GM11168 (cell line): ENCODE data around the gene COX7B2.

Experiments used
- in situ Hi-C: fragments of 300-500 bp; cut with MboI; formaldehyde crosslinking; loops from one replicate; pipeline ENCODE4 v1.12.0; 2022; ENCODE audit warnings: low sequenced_read_pairs; ENCODE audit not compliant: unreplicated experiment

Gene COX7B2

DNA sequence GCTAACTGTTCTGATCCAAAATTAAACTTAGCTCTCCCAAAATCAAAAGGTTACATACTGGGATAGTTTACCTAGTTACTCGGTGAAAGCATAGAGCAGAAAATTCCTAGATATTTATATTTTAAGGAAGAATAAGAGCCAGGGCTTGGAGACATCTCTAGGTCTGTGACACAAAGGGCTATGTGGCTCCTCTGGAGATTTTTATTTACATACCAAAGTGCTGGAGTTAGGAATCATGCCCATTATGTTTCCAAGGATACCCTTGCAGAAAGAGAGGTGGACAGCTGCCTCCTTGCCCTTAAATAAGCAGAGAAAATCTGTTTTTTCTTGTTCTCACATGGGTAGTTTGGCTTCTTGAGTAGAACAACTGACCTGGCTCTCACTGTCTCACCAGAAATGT, 9.0 kb downstream of the COX7B2 start:
- in situ Hi-C loops, result no loop called here

GRCh38 chr4:46894826-46895225, 14.2 kb downstream of the COX7B2 start:
- in situ Hi-C loops, result no loop called here

GRCh38 chr4:46890056-46890455, 19.0 kb downstream of the COX7B2 start:
- in situ Hi-C loops, result no loop called here

DNA sequence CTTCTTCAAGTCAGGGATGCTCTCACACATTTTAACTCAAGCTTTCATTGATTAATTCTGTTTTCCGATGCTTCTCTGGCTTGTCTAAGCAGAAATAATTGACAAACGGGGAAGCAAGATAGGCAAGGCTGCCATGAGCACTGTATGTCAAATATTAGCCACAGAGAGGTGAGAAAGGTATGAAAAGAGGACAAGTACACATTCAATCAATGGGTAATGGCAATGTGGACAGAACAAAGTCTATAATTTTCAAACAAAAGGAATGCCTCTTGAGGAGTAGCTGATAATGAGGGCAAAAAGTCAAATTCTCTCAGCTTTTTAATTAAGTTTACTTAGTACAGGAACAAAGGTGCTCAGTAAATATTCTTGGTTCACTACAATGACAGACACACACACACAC, 19.6 kb downstream of the COX7B2 start:
- in situ Hi-C loops, result no loop called here

DNA sequence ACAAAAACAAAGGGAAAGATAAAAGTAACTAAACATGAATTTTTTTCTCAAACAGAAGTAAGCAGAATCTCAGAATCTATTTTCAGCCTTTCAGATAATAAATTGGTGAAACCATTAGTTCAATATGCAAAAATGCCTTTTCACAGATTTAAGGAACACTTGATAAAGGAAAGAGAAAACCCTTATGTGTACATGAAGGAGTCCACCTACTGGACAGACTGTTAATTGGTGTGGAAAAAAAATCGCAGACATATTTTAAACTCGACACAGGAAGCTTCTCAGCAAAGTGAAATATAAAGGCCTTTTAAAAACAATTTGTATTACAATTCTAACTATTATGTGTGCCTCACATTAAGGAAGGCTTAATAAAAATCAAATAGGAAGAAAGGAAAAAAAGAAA, 22.3 kb downstream of the COX7B2 start:
- in situ Hi-C loops, result no loop called here

- in situ Hi-C loops, result no loop called here
Observed at GRCh38 chr4:46878641-46879040, 30.4 kb downstream of the COX7B2 start.

DNA sequence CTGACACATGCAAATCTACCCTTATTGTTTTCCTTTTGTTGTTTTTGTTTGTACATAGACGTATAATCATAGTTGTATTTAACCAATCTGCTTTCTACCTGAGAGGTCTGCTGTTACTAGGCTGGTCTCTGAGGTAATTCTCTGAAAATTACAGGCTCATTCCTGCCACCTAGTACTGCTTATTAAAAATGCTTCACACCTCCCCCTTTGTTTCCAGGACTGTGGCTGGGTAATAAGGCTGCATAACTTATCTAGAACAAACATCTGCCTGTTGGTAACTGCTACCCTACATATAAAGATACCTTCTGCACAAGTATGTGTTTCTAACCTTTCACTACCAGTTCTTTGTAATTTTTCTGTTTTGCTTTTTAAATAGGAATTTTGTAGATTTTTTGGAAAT, 34.2 kb downstream of the COX7B2 start:
- in situ Hi-C loops, result no loop called here

DNA sequence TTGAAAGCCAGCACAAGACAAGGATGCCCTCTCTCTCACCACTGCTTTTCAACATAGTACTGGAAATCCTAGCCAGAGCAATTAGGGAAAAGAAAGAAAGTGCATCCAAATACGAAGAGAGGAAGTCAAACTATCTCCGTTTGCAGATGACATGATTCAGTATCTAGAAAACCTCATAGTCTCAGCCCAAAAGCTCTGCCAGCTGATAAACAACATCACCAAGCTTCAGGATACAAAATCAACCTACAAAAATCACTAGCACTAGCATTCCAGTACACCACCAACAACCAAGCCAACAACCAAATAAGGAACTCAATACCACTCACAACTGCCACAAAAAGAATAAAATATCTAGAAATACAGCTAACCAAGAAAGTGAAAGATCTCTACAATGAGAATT, 38.6 kb downstream of the COX7B2 start:
- in situ Hi-C loops, result no loop called here

- in situ Hi-C loops, result no loop called here
Observed at GRCh38 chr4:46856333-46856732, 52.7 kb downstream of the COX7B2 start.

DNA sequence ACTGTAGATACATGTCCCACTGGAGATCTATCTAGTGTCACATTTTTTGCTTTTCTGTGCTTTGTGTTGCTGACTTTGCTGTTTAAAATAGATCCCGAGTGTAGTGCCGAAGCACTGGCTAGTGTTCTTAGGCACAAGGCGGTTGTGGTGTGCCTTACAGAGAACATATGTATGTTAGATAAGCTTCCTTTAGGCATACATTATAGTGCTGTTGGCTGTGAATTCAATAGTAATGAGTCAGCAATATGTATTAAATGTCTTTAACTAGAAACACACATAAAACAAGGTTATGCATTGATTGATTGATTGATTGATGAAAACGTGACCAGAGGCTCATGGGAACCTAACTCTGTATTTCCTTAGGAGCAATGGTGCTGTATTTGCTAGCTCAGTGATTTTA, 56.2 kb downstream of the COX7B2 start:
- in situ Hi-C loops, result no loop called here

DNA sequence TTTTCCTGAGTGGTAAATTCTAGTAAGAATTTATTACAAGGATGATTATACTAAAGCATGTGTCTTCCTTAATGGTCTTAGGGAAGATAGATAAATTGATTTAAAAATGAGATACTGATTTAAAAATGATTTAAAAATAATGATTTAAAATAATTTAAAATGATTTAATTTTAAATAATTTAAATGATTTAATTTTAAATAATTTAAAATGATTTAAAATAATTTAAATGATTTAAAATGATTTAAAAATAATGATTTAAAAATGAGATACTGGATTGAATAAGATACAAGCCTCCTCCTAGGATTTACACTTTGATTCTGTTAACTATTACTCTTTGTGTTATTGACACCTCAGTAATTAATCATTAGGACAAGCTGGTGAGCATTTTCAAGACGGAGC, 59.0 kb downstream of the COX7B2 start:
- in situ Hi-C loops, result no loop called here

DNA sequence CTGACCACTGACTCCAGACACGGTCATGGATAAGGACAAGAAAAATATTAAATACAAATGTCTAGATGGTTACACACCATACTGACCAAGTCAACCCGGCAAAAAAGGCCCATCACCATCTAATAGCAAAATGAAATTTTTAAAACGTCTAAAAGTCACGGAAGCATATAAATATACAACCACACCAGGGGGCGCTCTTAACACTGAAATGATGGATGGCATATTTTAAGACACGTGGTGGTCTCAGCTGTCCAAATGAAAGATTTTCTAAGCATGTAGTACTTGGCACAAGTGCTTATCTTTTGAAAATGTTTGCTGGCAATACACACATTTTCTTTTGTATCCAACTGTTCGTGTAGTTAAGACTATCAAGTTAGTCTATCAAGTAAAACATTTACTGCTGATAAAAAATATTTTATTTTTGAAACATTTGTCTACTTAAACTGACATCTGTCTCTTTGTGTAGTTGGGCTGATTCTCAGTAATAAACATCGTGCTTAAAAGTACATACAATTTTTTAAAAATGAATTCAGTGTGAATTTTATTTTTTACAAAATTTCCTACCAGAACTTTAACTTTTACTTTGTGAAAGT, 64.6 kb downstream of the COX7B2 start:
- in situ Hi-C loops, result no loop called here

- in situ Hi-C loops, result no loop called here
Observed at GRCh38 chr4:46839128-46839527, 69.9 kb downstream of the COX7B2 start.

DNA sequence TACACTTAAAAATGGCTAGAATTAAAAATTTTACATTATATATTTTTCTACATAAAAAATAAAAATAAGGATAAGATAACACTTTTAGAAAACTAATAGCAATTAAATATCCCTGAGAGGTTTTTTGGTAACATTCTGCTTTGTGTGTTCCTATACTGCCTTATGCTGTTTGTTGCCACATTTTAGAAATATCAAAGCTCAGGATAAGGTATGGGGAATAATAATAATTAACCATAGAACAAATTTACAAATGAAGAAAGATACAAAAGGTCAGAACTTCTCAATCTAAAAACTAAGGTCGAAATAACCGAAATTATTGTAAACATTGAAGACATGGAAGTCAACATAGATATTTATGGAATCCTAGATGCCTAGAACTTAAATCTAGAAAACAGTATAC, 71.4 kb downstream of the COX7B2 start:
- in situ Hi-C loops, result no loop called here

DNA sequence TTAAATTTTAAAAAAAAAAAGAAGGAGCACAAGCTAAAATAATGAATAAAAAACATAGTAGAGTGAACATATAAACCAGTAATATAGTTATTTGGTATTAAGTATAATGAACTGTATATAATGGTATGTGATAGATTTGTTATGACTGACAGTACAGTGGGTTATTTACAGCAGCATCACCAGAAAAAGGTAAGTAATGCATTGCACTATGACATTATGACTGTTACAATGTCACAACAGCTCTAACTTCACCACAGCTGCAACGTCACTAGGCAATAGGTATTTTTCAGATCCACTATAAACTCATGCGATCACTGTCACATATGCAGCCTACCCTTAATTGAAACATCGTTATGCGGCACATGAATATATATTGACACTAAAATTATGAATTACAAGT, 72.5 kb downstream of the COX7B2 start:
- in situ Hi-C loops, result no loop called here

GRCh38 chr4:46830971-46831454, 78.0 kb downstream of the COX7B2 start:
- in situ Hi-C loops, result no loop called here

- in situ Hi-C loops, result no loop called here
Observed at GRCh38 chr4:46820154-46820553, 88.9 kb downstream of the COX7B2 start.

DNA sequence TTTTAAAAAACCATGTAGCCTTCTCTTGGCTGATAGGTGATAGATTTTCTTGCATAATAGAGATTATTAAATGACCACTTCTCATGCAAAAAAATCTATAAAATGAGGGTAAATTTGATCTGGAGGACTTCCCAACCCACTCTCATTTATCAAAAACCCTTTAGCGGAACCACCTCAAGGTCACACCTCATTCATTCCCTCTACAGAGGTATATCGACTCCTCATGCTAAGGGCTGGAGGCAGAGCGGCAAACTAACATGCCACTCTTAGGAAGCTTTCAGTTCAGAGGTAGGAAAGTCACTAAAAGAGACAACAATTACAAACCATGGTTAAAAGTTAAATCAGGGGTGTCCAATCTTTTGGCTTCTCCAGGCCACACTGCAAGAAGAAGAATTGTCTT, 90.0 kb downstream of the COX7B2 start:
- in situ Hi-C loops, result no loop called here

- in situ Hi-C loops, result no loop called here
Observed at GRCh38 chr4:46818604-46819003, 90.4 kb downstream of the COX7B2 start.

- in situ Hi-C loops, result no loop called here
Observed at GRCh38 chr4:46817806-46818205, 91.2 kb downstream of the COX7B2 start.

DNA sequence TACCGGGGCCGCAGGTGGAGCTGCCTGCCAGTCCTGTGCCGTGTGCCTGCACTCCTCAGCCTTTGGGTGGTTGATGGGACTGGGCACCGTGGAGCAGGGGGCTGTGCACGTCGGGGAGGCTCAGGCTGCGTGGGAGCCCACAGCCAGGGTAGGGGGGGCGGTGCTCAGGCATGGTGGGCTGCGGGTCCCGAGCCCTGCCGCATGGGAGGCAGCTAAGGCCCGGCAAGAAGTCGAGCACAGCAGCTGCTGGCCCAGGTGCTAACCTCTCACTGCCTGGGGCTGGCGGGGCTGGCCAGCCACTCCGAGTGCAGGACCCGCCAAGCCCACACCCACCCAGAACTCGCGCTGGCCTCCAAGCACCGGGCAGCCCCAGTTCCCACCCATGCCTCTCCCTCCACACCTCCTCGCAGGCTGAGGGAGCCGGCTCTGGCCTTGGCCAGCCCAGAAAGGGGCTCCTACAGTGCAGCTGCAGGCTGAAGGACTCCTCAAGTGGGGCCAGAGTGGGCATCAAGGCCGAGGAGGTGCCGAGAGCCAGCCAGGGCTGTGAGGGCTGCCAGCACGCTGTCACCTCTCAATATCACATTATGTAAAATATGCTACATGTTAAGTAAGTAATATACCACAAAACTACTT, 104.1 kb downstream of the COX7B2 start:
- in situ Hi-C loops, result no loop called here

DNA sequence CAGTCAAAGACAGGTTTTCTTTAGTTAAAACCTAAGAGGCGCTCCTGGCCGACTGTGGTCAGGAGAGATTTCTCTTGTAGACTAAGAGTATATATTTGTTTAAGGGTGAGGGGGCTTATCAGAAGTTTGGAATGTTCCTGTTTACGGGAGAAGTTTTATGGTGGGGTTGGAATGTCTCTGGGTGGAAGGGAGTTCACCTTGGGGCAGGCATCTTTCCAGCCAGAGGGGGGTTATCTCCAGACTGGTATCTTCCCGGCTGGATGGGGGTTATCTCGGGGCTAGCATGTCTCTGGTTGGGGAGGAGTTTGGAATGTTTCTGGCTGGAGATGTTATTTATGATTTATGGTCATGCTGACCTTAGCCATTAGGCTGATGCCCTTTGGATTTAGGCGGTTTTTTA, 116.0 kb downstream of the COX7B2 start:
- in situ Hi-C loops, result no loop called here
